Fibroblast of lung (primary cell): ENCODE measurements around the gene HP1BP3.

Experiments
- CTCF ChIP-seq, 2 donors: IDR thresholded peaks in 1 of 2; conservative IDR thresholded peaks in 1 of 2; 1 replicate in 1 of 2; 2 replicates in 1 of 2; pipeline ENCODE4 v1.5.1; 2011 to 2012; ENCODE audit warnings: low read length in 2 of 2, control low read depth in 1 of 2, inconsistent platforms in 1 of 2, low read depth in 1 of 2, mild to moderate bottlenecking in 1 of 2
- EZH2 ChIP-seq: IDR thresholded peaks from 2 replicates; pipeline ENCODE4 v1.5.1; 2012; ENCODE audit warnings: low read length, control low read depth, mild to moderate bottlenecking; ENCODE audit errors: missing control alignments

GRCh38 chr1:20793236-20793635 is 6.1 kb upstream of the HP1BP3 start:
- TF ChIP-seq CTCF (conservative IDR thresholded peaks at IDR 0.05 in 1 of 2, IDR thresholded peaks at IDR 0.05 in 1 of 2; ENCODE audit: low read depth in 1 of 2, low read length in 2 of 2) (no peak), EZH2 (no peak)
